Panc1 (cell line): ENCODE data around the gene ATXN10. TPM values are rescaled to one million over a fixed set of nuclear protein-coding genes. Genes with fewer than 3 reads are reported as not detected.

Source experiments
- ATAC-seq: fragments of 200-7000 bp; cut with Tn5 transposase; 2 replicates; pipeline ENCODE4 v1.9.1; 2020; ENCODE audit warnings: mild to moderate bottlenecking, moderate library complexity
- BruUV-seq: library from RNA; stranded (reverse); fragments of 400-500 nt; replicated peaks from 2 replicates; lab custom pipeline; 2021; lab: Mats Ljungman, UMichigan
- CTCF ChIA-PET: fragments of 300-600 bp; sonication (Branson Sonifier 250); formaldehyde crosslinking; loops from one replicate; lab custom pipeline; 2022; ENCODE audit warnings: antibody characterized with exemption; lab: Charles Lee
- POLR2A ChIA-PET: fragments of 300-600 bp; sonication (Branson Sonifier 250); formaldehyde crosslinking; loops from one replicate; lab custom pipeline; 2022; ENCODE audit warnings: antibody characterized with exemption; lab: Charles Lee
- DNase-seq: peaks from one replicate; pipeline ENCODE4 v3.0.0-alpha.2; 2010; ENCODE audit warnings: low read depth, low spot score
- H3K27ac ChIP-seq: 2 replicates; pipeline ENCODE4 v1.5.1; 2011; ENCODE audit warnings: mild to moderate bottlenecking, low read length, inconsistent platforms
- H3K27me3 ChIP-seq: fragments of 200-500 bp; sonication (Bioruptor generic); 2 replicates; pipeline ENCODE4 v1.6.0; 2014; ENCODE audit warnings: low read length, inconsistent platforms; ENCODE audit not compliant: control insufficient read depth, insufficient read depth
- H3K36me3 ChIP-seq: fragments of 200-500 bp; sonication (Bioruptor generic); 2 replicates; pipeline ENCODE4 v1.5.1; 2014; ENCODE audit warnings: inconsistent platforms, mild to moderate bottlenecking, low read length, moderate library complexity; ENCODE audit not compliant: control insufficient read depth, insufficient read depth
- H3K4me1 ChIP-seq: 2 replicates; pipeline ENCODE4 v1.5.1; 2011; ENCODE audit warnings: inconsistent platforms, mild to moderate bottlenecking, low read length, moderate library complexity; ENCODE audit not compliant: control insufficient read depth, insufficient read depth
- H3K4me3 ChIP-seq, 2 experiments: 2 replicates each; pipeline ENCODE4 v1.5.1; 2011 to 2012; ENCODE audit warnings: low read depth in 2 of 2, low read length in 2 of 2, mild to moderate bottlenecking in 2 of 2, inconsistent platforms in 1 of 2, moderate library complexity in 1 of 2
- H3K9me3 ChIP-seq: fragments of 200-500 bp; sonication (Bioruptor generic); 2 replicates; pipeline ENCODE4 v1.5.1; 2014; ENCODE audit warnings: low read depth, mild to moderate bottlenecking, inconsistent platforms, low read length, moderate library complexity; ENCODE audit not compliant: control insufficient read depth, insufficient read depth
- CTCF ChIP-seq: fragments of 450-650 bp; IDR thresholded peaks from 2 replicates; pipeline ENCODE4 v1.5.1; 2017; ENCODE audit warnings: mild to moderate bottlenecking
- POLR2AphosphoS5 ChIP-seq: IDR thresholded peaks from 2 replicates; pipeline ENCODE4 v1.6.1; 2012; ENCODE audit warnings: mild to moderate bottlenecking, low read depth, low read length, moderate library complexity
- SIN3A ChIP-seq: IDR thresholded peaks from 2 replicates; pipeline ENCODE4 v1.6.1; 2012; ENCODE audit warnings: low read depth, mild to moderate bottlenecking, low read length, moderate library complexity, borderline replicate concordance; ENCODE audit not compliant: insufficient read depth
- TCF7L2 ChIP-seq: IDR thresholded peaks from 2 replicates; pipeline ENCODE4 v1.6.1; 2011; ENCODE audit warnings: mild to moderate bottlenecking, low read depth, low read length, inconsistent platforms
- in situ Hi-C: cut with HindIII; loops from 2 replicates; pipeline ENCODE4 v1.10.0; 2016; ENCODE audit warnings: low sequenced_read_pairs, low pct_unique_long_range_greater_than_20kb
- intact Hi-C: fragments of 100-400 bp; cut with micrococcal nuclease; formaldehyde crosslinking; loops from one replicate; pipeline ENCODE4 v1.10.0; 2022; ENCODE audit not compliant: unreplicated experiment
- total RNA-seq: library from RNA; stranded (reverse); gene quantifications from one replicate; pipeline ENCODE4 v1.2.1, GENCODE V29; 2021; ENCODE audit not compliant: unreplicated experiment
- TF ChIP-seq, protein P1 (sequence below), 2 experiments: IDR thresholded peaks; 2 replicates each; pipeline ENCODE4 v1.6.1; 2011 to 2012; ENCODE audit warnings: low read depth in 2 of 2, control low read depth in 1 of 2, low read length in 1 of 2, mild to moderate bottlenecking in 1 of 2, moderate library complexity in 1 of 2; ENCODE audit not compliant: insufficient read depth in 1 of 2

ATXN10 gene
- total RNA-seq, 1 experiment from 2014 or later = 184 TPM

- intact Hi-C loops (no loop called here), in situ Hi-C loops (no loop called here)
- no peak for TF ChIP-seq CTCF
- no peak for TF ChIP-seq TCF7L2
- TF ChIP-seq POLR2AphosphoS5 = no peak
- TF ChIP-seq SIN3A = no peak
- TF ChIP-seq, protein P1, sequence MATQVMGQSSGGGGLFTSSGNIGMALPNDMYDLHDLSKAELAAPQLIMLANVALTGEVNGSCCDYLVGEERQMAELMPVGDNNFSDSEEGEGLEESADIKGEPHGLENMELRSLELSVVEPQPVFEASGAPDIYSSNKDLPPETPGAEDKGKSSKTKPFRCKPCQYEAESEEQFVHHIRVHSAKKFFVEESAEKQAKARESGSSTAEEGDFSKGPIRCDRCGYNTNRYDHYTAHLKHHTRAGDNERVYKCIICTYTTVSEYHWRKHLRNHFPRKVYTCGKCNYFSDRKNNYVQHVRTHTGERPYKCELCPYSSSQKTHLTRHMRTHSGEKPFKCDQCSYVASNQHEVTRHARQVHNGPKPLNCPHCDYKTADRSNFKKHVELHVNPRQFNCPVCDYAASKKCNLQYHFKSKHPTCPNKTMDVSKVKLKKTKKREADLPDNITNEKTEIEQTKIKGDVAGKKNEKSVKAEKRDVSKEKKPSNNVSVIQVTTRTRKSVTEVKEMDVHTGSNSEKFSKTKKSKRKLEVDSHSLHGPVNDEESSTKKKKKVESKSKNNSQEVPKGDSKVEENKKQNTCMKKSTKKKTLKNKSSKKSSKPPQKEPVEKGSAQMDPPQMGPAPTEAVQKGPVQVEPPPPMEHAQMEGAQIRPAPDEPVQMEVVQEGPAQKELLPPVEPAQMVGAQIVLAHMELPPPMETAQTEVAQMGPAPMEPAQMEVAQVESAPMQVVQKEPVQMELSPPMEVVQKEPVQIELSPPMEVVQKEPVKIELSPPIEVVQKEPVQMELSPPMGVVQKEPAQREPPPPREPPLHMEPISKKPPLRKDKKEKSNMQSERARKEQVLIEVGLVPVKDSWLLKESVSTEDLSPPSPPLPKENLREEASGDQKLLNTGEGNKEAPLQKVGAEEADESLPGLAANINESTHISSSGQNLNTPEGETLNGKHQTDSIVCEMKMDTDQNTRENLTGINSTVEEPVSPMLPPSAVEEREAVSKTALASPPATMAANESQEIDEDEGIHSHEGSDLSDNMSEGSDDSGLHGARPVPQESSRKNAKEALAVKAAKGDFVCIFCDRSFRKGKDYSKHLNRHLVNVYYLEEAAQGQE (IDR thresholded peaks at IDR 0.05; ENCODE audit: insufficient read depth in 1 of 2, low read depth in 2 of 2, low read length in 1 of 2) = no peak
- H3K27me3 ChIP-seq = no peaks in the 10 kb centered on the region
- ChIA-PET CTCF (no interaction called here), POLR2A (no interaction called here)
- no peaks in the 10 kb centered on the region for H3K4me1 ChIP-seq
- no peak overlapping the region for H3K4me3 ChIP-seq
- H3K36me3 ChIP-seq = peaks cover 12% of the 10 kb centered on the region
- no peaks in the 10 kb centered on the region for H3K9me3 ChIP-seq
- BruUV-seq = no TSS peak
- H3K27ac ChIP-seq = no peak overlapping the region
- no peak for ATAC-seq
- no peak for DNase-seq
Observed at GRCh38 chr22:45718391-45718790, 46.8 kb downstream of the ATXN10 start.

- H3K4me1 ChIP-seq = no peaks in the 10 kb centered on the region
- ATAC-seq = no peak
Observed at GRCh38 chr22:45720839-45721378, 49.3 kb downstream of the ATXN10 start.

More at GRCh38 chr22:45720839-45721378, 49.3 kb downstream of the ATXN10 start:
- in situ Hi-C loops (no loop called here), intact Hi-C loops (no loop called here)
- no peak for DNase-seq
- Histone ChIP-seq H3K4me3 (no peak overlapping the region), H3K27me3 (no peaks in the 10 kb centered on the region), H3K36me3 (peaks cover 12% of the 10 kb centered on the region), H3K27ac (no peak overlapping the region), H3K9me3 (no peaks in the 10 kb centered on the region)
- POLR2A ChIA-PET = no interaction called here
- TF ChIP-seq TCF7L2 (no peak), SIN3A (no peak)
- TF ChIP-seq, protein P1 (IDR thresholded peaks at IDR 0.05; ENCODE audit: insufficient read depth in 1 of 2, low read depth in 2 of 2, low read length in 1 of 2) = no peak
- CTCF ChIA-PET = no interaction called here
- no TSS peak for BruUV-seq
